H1 (cell line): Measurements from ENCODE around the gene ANKFN1. TPM values are rescaled to one million over a fixed set of nuclear protein-coding genes. Genes with fewer than 3 reads are reported as not detected.

Experiments
- CTCF ChIA-PET: fragments of 300-600 bp; sonication (Branson Sonifier 250); formaldehyde crosslinking; loops from one replicate; lab custom pipeline; 2021; ENCODE audit not compliant: partially characterized antibody; lab: Charles Lee
- POLR2A ChIA-PET: fragments of 300-600 bp; sonication (Branson Sonifier 250); formaldehyde crosslinking; loops from one replicate; lab custom pipeline; 2021; ENCODE audit warnings: inconsistent platforms; ENCODE audit not compliant: partially characterized antibody; lab: Charles Lee
- DNase-seq, 2 experiments: peaks; one replicate each; pipeline versions ENCODE4 v3.0.0 to v3.0.0-alpha.2; 2010 to 2022; ENCODE audit warnings: low spot score in 2 of 2, low read depth in 1 of 2, mixed read lengths in 1 of 2
- FAIRE-seq: peaks from 2 replicates; lab custom pipeline; 2011; peaks lifted over from hg19 to GRCh38; lab: Jason Lieb, UNC
- H2AFZ ChIP-seq: 2 replicates; pipeline ENCODE4 v1.8.1; 2012; ENCODE audit warnings: low read length, inconsistent platforms
- H2AK5ac ChIP-seq: 2 replicates; pipeline ENCODE4 v1.6.1; 2013; ENCODE audit warnings: low read depth, low read length
- H2BK120ac ChIP-seq: replicated peaks from 2 replicates; pipeline ENCODE3; 2013; ENCODE audit warnings: low read depth, low read length, inconsistent platforms
- H2BK12ac ChIP-seq: 2 replicates; pipeline ENCODE4 v1.6.1; 2013; ENCODE audit warnings: low read depth, low read length
- H2BK15ac ChIP-seq: 2 replicates; pipeline ENCODE4 v1.6.1; 2013; ENCODE audit warnings: low read length
- H2BK20ac ChIP-seq: 2 replicates; pipeline ENCODE4 v1.6.1; 2013; ENCODE audit warnings: low read length
- H2BK5ac ChIP-seq: 2 replicates; pipeline ENCODE4 v1.6.1; 2013; ENCODE audit warnings: low read depth, low read length
- H3K14ac ChIP-seq: 2 replicates; pipeline ENCODE4 v1.6.1; 2013; ENCODE audit warnings: inconsistent platforms; ENCODE audit not compliant: insufficient read length
- H3K18ac ChIP-seq: 2 replicates; pipeline ENCODE4 v1.6.1; 2013; ENCODE audit warnings: low read length; ENCODE audit errors: extremely low read depth
- H3K23ac ChIP-seq: 2 replicates; pipeline ENCODE4 v1.6.1; 2013; ENCODE audit warnings: inconsistent platforms; ENCODE audit not compliant: insufficient read length
- H3K23me2 ChIP-seq: 2 replicates; pipeline ENCODE4 v1.6.1; 2013; ENCODE audit warnings: low read depth, low read length
- H3K27ac ChIP-seq: 2 replicates; pipeline ENCODE4 v1.6.1; 2011; ENCODE audit warnings: low read depth, low read length, inconsistent platforms
- H3K27me3 ChIP-seq, 4 experiments: replicated peaks in 1 of 4; 1 replicate in 1 of 4; 2 replicates in 3 of 4; pipeline versions ENCODE4 v1.6.1 to v1.8.1; 2011 to 2013; ENCODE audit warnings: low read length in 3 of 4, mild to moderate bottlenecking in 3 of 4, inconsistent platforms in 2 of 4, mixed read lengths in 2 of 4, moderate library complexity in 1 of 4; ENCODE audit not compliant: control insufficient read depth in 3 of 4, insufficient read depth in 3 of 4; ENCODE audit errors: extremely low read depth in 1 of 4
- H3K36me3 ChIP-seq, 4 experiments: 2 replicates each; pipeline versions ENCODE4 v1.6.1 to v1.8.1; 2011 to 2013; ENCODE audit warnings: mild to moderate bottlenecking in 4 of 4, low read length in 3 of 4, moderate library complexity in 2 of 4, control low read depth in 1 of 4, inconsistent platforms in 1 of 4; ENCODE audit not compliant: insufficient read depth in 4 of 4, control insufficient read depth in 2 of 4
- H3K4ac ChIP-seq: replicated peaks from 2 replicates; pipeline ENCODE3; 2013; ENCODE audit warnings: low read length, low read depth, mixed read lengths, inconsistent platforms; ENCODE audit not compliant: insufficient read length
- H3K4me1 ChIP-seq, 4 experiments: replicated peaks in 1 of 4; 1 replicate in 1 of 4; 2 replicates in 3 of 4; pipeline versions ENCODE4 v1.6.1 to v1.8.1; 2011 to 2013; ENCODE audit warnings: low read length in 3 of 4, inconsistent platforms in 2 of 4, mixed read lengths in 1 of 4; ENCODE audit not compliant: insufficient read depth in 4 of 4, control insufficient read depth in 3 of 4
- H3K4me2 ChIP-seq, 2 experiments: 2 replicates each; pipeline versions ENCODE4 v1.6.1 to v1.8.1; 2011 to 2013; ENCODE audit warnings: low read depth in 2 of 2, low read length in 2 of 2, control low read depth in 1 of 2, inconsistent platforms in 1 of 2, mild to moderate bottlenecking in 1 of 2; ENCODE audit not compliant: insufficient read depth in 1 of 2
- H3K4me3 ChIP-seq, 4 experiments: fragments of 200-600, 300-600 bp in 1 of 4; sonication (generic), shearing (Covaris generic), sonication (Bioruptor Twin) in 1 of 4; 2 replicates each; pipeline versions ENCODE4 v1.5.1 to v1.8.1; 2011 to 2016; ENCODE audit warnings: low read length in 4 of 4, low read depth in 3 of 4, control low read depth in 2 of 4, inconsistent platforms in 2 of 4, mild to moderate bottlenecking in 2 of 4, mixed read lengths in 1 of 4, moderate library complexity in 1 of 4; ENCODE audit not compliant: insufficient read depth in 2 of 4; ENCODE audit errors: extremely low read depth in 1 of 4
- H3K56ac ChIP-seq: replicated peaks from 2 replicates; pipeline ENCODE3; 2013; ENCODE audit warnings: low read depth, mild to moderate bottlenecking, mixed read lengths, low read length, inconsistent platforms; ENCODE audit not compliant: insufficient read length
- H3K79me1 ChIP-seq: 2 replicates; pipeline ENCODE4 v1.6.1; 2013; ENCODE audit warnings: low read depth, low read length, control low read depth
- H3K79me2 ChIP-seq, 2 experiments: 2 replicates each; pipeline versions ENCODE4 v1.6.1 to v1.8.1; 2012 to 2013; ENCODE audit warnings: low read length in 2 of 2, mild to moderate bottlenecking in 2 of 2, inconsistent platforms in 1 of 2; ENCODE audit not compliant: insufficient read depth in 2 of 2, control insufficient read depth in 1 of 2
- H3K9ac ChIP-seq, 4 experiments: replicated peaks in 1 of 4; 1 replicate in 1 of 4; 2 replicates in 3 of 4; pipeline versions ENCODE4 v1.6.1 to v1.8.1; 2011 to 2013; ENCODE audit warnings: low read depth in 3 of 4, low read length in 3 of 4, control low read depth in 2 of 4, mild to moderate bottlenecking in 2 of 4, moderate library complexity in 2 of 4, inconsistent platforms in 1 of 4; ENCODE audit errors: extremely low read depth in 1 of 4
- H3K9me3 ChIP-seq, 2 experiments: 2 replicates each; pipeline versions ENCODE4 v1.6.1 to v1.8.1; 2012 to 2013; ENCODE audit warnings: mild to moderate bottlenecking in 2 of 2, moderate library complexity in 2 of 2, control low read depth in 1 of 2, inconsistent platforms in 1 of 2, low read depth in 1 of 2, low read length in 1 of 2, mixed read lengths in 1 of 2; ENCODE audit not compliant: insufficient read depth in 2 of 2
- H4K20me1 ChIP-seq, 2 experiments: replicated peaks in 1 of 2; 2 replicates each; pipeline versions ENCODE3 to v1.8.1; 2011 to 2013; ENCODE audit warnings: inconsistent platforms in 2 of 2, low read length in 2 of 2, mild to moderate bottlenecking in 1 of 2; ENCODE audit not compliant: insufficient read depth in 2 of 2, control insufficient read depth in 1 of 2
- H4K5ac ChIP-seq: 2 replicates; pipeline ENCODE4 v1.6.1; 2013; ENCODE audit warnings: low read length, low read depth, mixed read lengths, inconsistent platforms; ENCODE audit not compliant: insufficient read length
- H4K8ac ChIP-seq: 2 replicates; pipeline ENCODE4 v1.8.0; 2013; ENCODE audit warnings: mild to moderate bottlenecking, moderate library complexity, low read length, inconsistent platforms; ENCODE audit not compliant: insufficient read depth; ENCODE audit errors: extremely low read depth
- H4K91ac ChIP-seq: replicated peaks from 2 replicates; pipeline ENCODE3; 2013; ENCODE audit warnings: low read length, mixed read lengths, inconsistent platforms; ENCODE audit not compliant: insufficient read length
- CBX5 ChIP-seq: fragments of 300-800, 300-1000 bp; sonication (generic); IDR thresholded peaks from 2 replicates; pipeline ENCODE4 v1.7.1; 2016; ENCODE audit warnings: antibody characterized with exemption, low read length, low read depth
- CREB1 ChIP-seq: IDR thresholded peaks from 2 replicates; pipeline ENCODE4 v1.6.1; 2012; ENCODE audit warnings: inconsistent platforms
- EP300 ChIP-seq, 2 experiments: IDR thresholded peaks; 1 replicate in 1 of 2; 2 replicates in 1 of 2; pipeline ENCODE4 v1.6.1; 2011 to 2012; ENCODE audit warnings: low read depth in 2 of 2, low read length in 2 of 2, mild to moderate bottlenecking in 2 of 2, borderline replicate concordance in 1 of 2, inconsistent platforms in 1 of 2, moderate library complexity in 1 of 2
- RNF2 ChIP-seq: fragments of 200-900, 300-1000 bp; sonication (generic); IDR thresholded peaks from 2 replicates; pipeline ENCODE4 v1.7.1; 2016; ENCODE audit warnings: borderline replicate concordance, low read depth, mild to moderate bottlenecking, antibody characterized with exemption, low read length; ENCODE audit not compliant: poor library complexity, severe bottlenecking; ENCODE audit errors: missing control alignments
- RXRA ChIP-seq: IDR thresholded peaks from 2 replicates; pipeline ENCODE4 v1.6.1; 2011; ENCODE audit warnings: low read depth, mild to moderate bottlenecking, low read length, moderate library complexity; ENCODE audit not compliant: insufficient read depth
- SAP30 ChIP-seq: fragments of 300-600 bp; sonication (generic); IDR thresholded peaks from 2 replicates; pipeline ENCODE4 v1.7.1; 2012; ENCODE audit warnings: low read length, moderate library complexity, mild to moderate bottlenecking, inconsistent platforms; ENCODE audit not compliant: insufficient read depth, insufficient replicate concordance
- SIX5 ChIP-seq: IDR thresholded peaks from 2 replicates; pipeline ENCODE4 v1.6.1; 2011; ENCODE audit warnings: mild to moderate bottlenecking, low read depth, low read length
- SP2 ChIP-seq: IDR thresholded peaks from 2 replicates; pipeline ENCODE4 v1.6.1; 2012; ENCODE audit warnings: mild to moderate bottlenecking, low read length, inconsistent platforms
- TEAD4 ChIP-seq: IDR thresholded peaks from 2 replicates; pipeline ENCODE4 v1.6.1; 2012; ENCODE audit warnings: low read depth, low read length, inconsistent platforms, mixed read lengths
- YY1 ChIP-seq: IDR thresholded peaks from 2 replicates; pipeline ENCODE4 v1.6.1; 2011; ENCODE audit warnings: low read depth, mild to moderate bottlenecking, low read length
- ZNF274 ChIP-seq: IDR thresholded peaks from 2 replicates; pipeline ENCODE4 v1.7.0; 2012; ENCODE audit warnings: low read length, borderline replicate concordance; ENCODE audit errors: extremely low read depth
- WGBS, 2 experiments: shearing (Covaris generic) in 1 of 2; methylation state at CpG; one replicate each; pipeline versions ENCODE4 v1.1.6 to v1.1.7; 2013 to 2015; ENCODE audit warnings: low lambda C conversion rate in 2 of 2, mixed read lengths in 2 of 2, inconsistent platforms in 1 of 2, low coverage in 1 of 2, missing lambda C conversion rate in 1 of 2; ENCODE audit not compliant: insufficient replicate concordance in 2 of 2, insufficient coverage in 1 of 2, insufficient read length in 1 of 2; ENCODE audit errors: extremely low coverage in 1 of 2, missing lambda C conversion rate in 1 of 2; 5-methylcytosine and 5-hydroxymethylcytosine counted together
- polyA plus RNA-seq, 7 experiments: library from polyadenylated mRNA; depleted of rRNA in 3 of 7; stranded (reverse) in 5 of 7; unstranded in 2 of 7; fragments of >200 nt in 5 of 7; fragments of 200-250 nt in 2 of 7; gene quantifications; 1 replicate in 5 of 7; 2 replicates in 1 of 7; 4 replicates in 1 of 7; pipeline versions ENCODE4 v1.2.1 to v1.2.3, GENCODE V29; 2011 to 2013; ENCODE audit warnings: missing spikeins in 2 of 7, mixed read lengths in 2 of 7
- total RNA-seq: library from RNA; stranded (reverse); fragmentation: NEBNext Ultra II Directional; extraction: Animal tissue kit (Norgen Biotek cat#: 25700); gene quantifications from 2 replicates; pipeline ENCODE4 v1.2.1, GENCODE V29; 2021
- TF ChIP-seq, protein P1 (sequence below): IDR thresholded peaks from 2 replicates; pipeline ENCODE4 v1.6.1; 2012; ENCODE audit warnings: inconsistent platforms

The ANKFN1 gene
- total and polyA plus RNA-seq, 2 of the 8 experiments (the other 6 are each of a cell fraction or from before 2014, with no cell fraction given) = not detected

DNA sequence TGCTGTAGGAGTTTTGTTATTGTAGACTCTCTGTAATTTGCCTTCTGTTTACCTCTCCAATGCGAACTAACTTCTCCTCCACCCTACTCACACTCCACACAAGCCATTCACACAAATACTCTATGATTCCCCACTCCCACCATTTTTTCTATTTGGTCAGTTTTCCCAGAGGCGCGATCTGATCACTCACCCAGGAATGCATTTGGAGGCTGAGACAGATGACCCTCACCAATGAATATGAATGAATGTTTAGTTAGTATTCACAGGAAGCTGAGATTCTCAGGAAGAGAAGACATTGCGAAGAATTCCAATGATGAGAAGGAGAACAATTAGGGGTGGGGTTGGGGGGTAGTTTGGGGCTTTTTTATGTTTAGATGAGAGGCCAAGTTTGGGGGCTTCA lies 10.5 kb upstream of the ANKFN1 start:
- H2AK5ac ChIP-seq = no peak overlapping the region
- CTCF ChIA-PET = interaction anchor here (1.3 to 3.7 kb wide), 5 partner anchors 8 to 177 kb away, joined by 4 to 15 read pairs (median 4); no protein-coding TSS in a partner anchor
- TF ChIP-seq SAP30 = no peak
- TF ChIP-seq SP2 = no peak
- TF ChIP-seq YY1 = no peak
- TF ChIP-seq, protein P1, sequence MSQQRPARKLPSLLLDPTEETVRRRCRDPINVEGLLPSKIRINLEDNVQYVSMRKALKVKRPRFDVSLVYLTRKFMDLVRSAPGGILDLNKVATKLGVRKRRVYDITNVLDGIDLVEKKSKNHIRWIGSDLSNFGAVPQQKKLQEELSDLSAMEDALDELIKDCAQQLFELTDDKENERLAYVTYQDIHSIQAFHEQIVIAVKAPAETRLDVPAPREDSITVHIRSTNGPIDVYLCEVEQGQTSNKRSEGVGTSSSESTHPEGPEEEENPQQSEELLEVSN = no peak
- no peak for TF ChIP-seq CBX5
- no peak for TF ChIP-seq RXRA
- TF ChIP-seq RNF2 = no peak
- TF ChIP-seq EP300 (IDR thresholded peaks at IDR 0.05; ENCODE audit: borderline replicate concordance in 1 of 2, low read depth in 2 of 2, low read length in 2 of 2) = no peak
- TF ChIP-seq SIX5 = no peak
- no peak for TF ChIP-seq TEAD4
- no peak for TF ChIP-seq ZNF274
- no peak for TF ChIP-seq CREB1

More for the DNA sequence above, 10.5 kb upstream of the ANKFN1 start:
- Histone ChIP-seq H3K79me2 (no peaks in the 10 kb centered on the region), H3K56ac (no peak overlapping the region), H3K4me1 (no peaks in the 10 kb centered on the region), H3K4me2 (no peak overlapping the region), H2BK5ac (no peak overlapping the region), H3K79me1 (no peaks in the 10 kb centered on the region), H4K8ac (no peak overlapping the region), H3K23me2 (no peaks in the 10 kb centered on the region), H3K36me3 (no peaks in the 10 kb centered on the region), H3K4me3 (no peak overlapping the region), H4K20me1 (no peaks in the 10 kb centered on the region), H3K23ac (no peak overlapping the region), H3K14ac (no peak overlapping the region), H4K91ac (no peak overlapping the region), H3K4ac (no peak overlapping the region), H2BK20ac (no peak overlapping the region), H3K9ac (no peak overlapping the region), H4K5ac (no peak overlapping the region), H3K27ac (no peak overlapping the region), H3K18ac (no peak overlapping the region), H2BK120ac (no peak overlapping the region), H2BK15ac (no peak overlapping the region), H3K9me3 (no peaks in the 10 kb centered on the region), H3K27me3 (no peaks in the 10 kb centered on the region), H2BK12ac (no peak overlapping the region), H2AFZ (no peak overlapping the region)
- POLR2A ChIA-PET = interaction anchor here (0.6 kb wide), 1 partner anchor 266 kb away, joined by 4 read pairs; no protein-coding TSS in a partner anchor
- DNase-seq = no peak
- 90% methylated on average over 4 of the region's 4 CpGs; no CpG with 5 or more reads in 1 of the 2 experiments for WGBS, 2 experiments
- FAIRE-seq = no peak
